Endothelial cell of umbilical vein (primary cell): ENCODE measurements around the gene PPP2R3B.

ENCODE experiments used
- CTCF ChIP-seq, 2 donors: IDR thresholded peaks; 1 replicate in 1 of 2; 2 replicates in 1 of 2; pipeline ENCODE4 v1.5.1; 2011; ENCODE audit warnings: low read length in 2 of 2, mild to moderate bottlenecking in 2 of 2, moderate library complexity in 2 of 2, control low read depth in 1 of 2, inconsistent platforms in 1 of 2, low read depth in 1 of 2; ENCODE audit not compliant: insufficient read depth in 1 of 2; ENCODE audit errors: extremely low read depth in 1 of 2
- EZH2 ChIP-seq: IDR thresholded peaks from 2 replicates; pipeline ENCODE4 v1.6.1; 2012; ENCODE audit warnings: borderline replicate concordance, low read depth, mild to moderate bottlenecking, moderate library complexity, low read length, inconsistent platforms; ENCODE audit not compliant: severe bottlenecking
- FOS ChIP-seq: IDR thresholded peaks from 2 replicates; pipeline ENCODE4 v1.6.1; 2011; ENCODE audit warnings: mild to moderate bottlenecking, low read length, moderate library complexity, borderline replicate concordance; ENCODE audit not compliant: insufficient read depth
- JUN ChIP-seq: IDR thresholded peaks from 2 replicates; pipeline ENCODE4 v1.6.1; 2011; ENCODE audit warnings: borderline replicate concordance, low read depth; ENCODE audit not compliant: insufficient read length, insufficient read depth
- MAX ChIP-seq: IDR thresholded peaks from 2 replicates; pipeline ENCODE4 v1.6.1; 2011; ENCODE audit not compliant: insufficient read depth, insufficient read length
- MYC ChIP-seq: IDR thresholded peaks from one replicate; pipeline ENCODE4 v1.6.1; 2011; ENCODE audit warnings: mild to moderate bottlenecking, low read depth, low read length
- POLR2A ChIP-seq: IDR thresholded peaks from 2 replicates; pipeline ENCODE4 v1.6.1; 2012; ENCODE audit warnings: low read depth, mild to moderate bottlenecking, control low read depth, low read length
- POLR2AphosphoS5 ChIP-seq: IDR thresholded peaks from 2 replicates; pipeline ENCODE4 v1.6.1; 2012; ENCODE audit warnings: low read depth, mild to moderate bottlenecking, control low read depth, low read length, moderate library complexity; ENCODE audit not compliant: insufficient read depth

GRCh38 chrX:292900-293897, 93.5 kb downstream of the PPP2R3B start:
- TF ChIP-seq EZH2 (no peak), CTCF (IDR thresholded peaks at IDR 0.05; ENCODE audit: extremely low read depth in 1 of 2, insufficient read depth in 1 of 2, low read depth in 1 of 2, low read length in 2 of 2) (no peak), POLR2AphosphoS5 (no peak), MAX (no peak), POLR2A (no peak), FOS (no peak), JUN (no peak), MYC (no peak)
